ENCODE results near the gene ARRDC5.

GRCh38 chr19:4879041-4879440 lies 23.7 kb downstream of the ARRDC5 start:
- TF ChIP-seq, protein P1, sequence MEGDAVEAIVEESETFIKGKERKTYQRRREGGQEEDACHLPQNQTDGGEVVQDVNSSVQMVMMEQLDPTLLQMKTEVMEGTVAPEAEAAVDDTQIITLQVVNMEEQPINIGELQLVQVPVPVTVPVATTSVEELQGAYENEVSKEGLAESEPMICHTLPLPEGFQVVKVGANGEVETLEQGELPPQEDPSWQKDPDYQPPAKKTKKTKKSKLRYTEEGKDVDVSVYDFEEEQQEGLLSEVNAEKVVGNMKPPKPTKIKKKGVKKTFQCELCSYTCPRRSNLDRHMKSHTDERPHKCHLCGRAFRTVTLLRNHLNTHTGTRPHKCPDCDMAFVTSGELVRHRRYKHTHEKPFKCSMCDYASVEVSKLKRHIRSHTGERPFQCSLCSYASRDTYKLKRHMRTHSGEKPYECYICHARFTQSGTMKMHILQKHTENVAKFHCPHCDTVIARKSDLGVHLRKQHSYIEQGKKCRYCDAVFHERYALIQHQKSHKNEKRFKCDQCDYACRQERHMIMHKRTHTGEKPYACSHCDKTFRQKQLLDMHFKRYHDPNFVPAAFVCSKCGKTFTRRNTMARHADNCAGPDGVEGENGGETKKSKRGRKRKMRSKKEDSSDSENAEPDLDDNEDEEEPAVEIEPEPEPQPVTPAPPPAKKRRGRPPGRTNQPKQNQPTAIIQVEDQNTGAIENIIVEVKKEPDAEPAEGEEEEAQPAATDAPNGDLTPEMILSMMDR (IDR thresholded peaks at IDR 0.05): no peak
- TF ChIP-seq GABPA (IDR thresholded peaks at IDR 0.05; ENCODE audit: low read depth) (no peak), ZBTB33 (IDR thresholded peaks at IDR 0.05; ENCODE audit: borderline replicate concordance, low read depth) (no peak), RAD21 (IDR thresholded peaks at IDR 0.05; ENCODE audit: low read length) (no peak), CHD2 (IDR thresholded peaks at IDR 0.05; ENCODE audit: low read length, partially characterized antibody) (no peak), TCF12 (IDR thresholded peaks at IDR 0.05) (no peak)
- TF ChIP-seq, protein P2, sequence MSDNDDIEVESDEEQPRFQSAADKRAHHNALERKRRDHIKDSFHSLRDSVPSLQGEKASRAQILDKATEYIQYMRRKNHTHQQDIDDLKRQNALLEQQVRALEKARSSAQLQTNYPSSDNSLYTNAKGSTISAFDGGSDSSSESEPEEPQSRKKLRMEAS (IDR thresholded peaks at IDR 0.05; ENCODE audit: low read depth): no peak

Data from SK-N-SH (cell line).